ENCODE data around the gene FBXW7. TPM values are rescaled to one million over a fixed set of nuclear protein-coding genes. Genes with fewer than 3 reads are reported as not detected.

Gene FBXW7
- total RNA-seq, 4 donors from 2014 or later: 76.4 to 199 (median 103) TPM

DNA sequence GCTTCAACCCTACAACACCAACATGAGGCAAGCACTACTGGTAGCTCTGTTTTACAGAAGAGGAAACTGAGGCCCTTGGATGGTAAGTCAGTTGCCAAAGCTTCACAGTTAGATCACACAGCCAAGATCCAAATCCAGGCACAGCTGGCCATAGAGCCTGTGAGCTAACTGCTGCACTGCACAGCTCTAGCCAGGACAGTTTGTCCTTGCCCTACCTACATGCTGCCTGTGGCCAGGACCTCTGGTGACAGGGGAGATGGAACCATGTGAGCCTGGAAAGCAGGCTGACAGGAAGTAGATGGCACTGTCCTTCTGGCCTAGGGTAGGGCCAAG is 257.8 kb downstream of the FBXW7 start:
- H3K4me3 ChIP-seq (ENCODE audit: low read depth, poor library complexity, severe bottlenecking): no peak overlapping the region
- no peak for TF ChIP-seq POLR2A (IDR thresholded peaks at IDR 0.05)
- TF ChIP-seq, protein P1, sequence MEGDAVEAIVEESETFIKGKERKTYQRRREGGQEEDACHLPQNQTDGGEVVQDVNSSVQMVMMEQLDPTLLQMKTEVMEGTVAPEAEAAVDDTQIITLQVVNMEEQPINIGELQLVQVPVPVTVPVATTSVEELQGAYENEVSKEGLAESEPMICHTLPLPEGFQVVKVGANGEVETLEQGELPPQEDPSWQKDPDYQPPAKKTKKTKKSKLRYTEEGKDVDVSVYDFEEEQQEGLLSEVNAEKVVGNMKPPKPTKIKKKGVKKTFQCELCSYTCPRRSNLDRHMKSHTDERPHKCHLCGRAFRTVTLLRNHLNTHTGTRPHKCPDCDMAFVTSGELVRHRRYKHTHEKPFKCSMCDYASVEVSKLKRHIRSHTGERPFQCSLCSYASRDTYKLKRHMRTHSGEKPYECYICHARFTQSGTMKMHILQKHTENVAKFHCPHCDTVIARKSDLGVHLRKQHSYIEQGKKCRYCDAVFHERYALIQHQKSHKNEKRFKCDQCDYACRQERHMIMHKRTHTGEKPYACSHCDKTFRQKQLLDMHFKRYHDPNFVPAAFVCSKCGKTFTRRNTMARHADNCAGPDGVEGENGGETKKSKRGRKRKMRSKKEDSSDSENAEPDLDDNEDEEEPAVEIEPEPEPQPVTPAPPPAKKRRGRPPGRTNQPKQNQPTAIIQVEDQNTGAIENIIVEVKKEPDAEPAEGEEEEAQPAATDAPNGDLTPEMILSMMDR (IDR thresholded peaks at IDR 0.05): no peak
- intact Hi-C loops (cut with DNase I; ENCODE audit: low total_unique reads): no loop called here
- DNase-seq (ENCODE audit: low spot score in 2 of 2): no peak

DNA sequence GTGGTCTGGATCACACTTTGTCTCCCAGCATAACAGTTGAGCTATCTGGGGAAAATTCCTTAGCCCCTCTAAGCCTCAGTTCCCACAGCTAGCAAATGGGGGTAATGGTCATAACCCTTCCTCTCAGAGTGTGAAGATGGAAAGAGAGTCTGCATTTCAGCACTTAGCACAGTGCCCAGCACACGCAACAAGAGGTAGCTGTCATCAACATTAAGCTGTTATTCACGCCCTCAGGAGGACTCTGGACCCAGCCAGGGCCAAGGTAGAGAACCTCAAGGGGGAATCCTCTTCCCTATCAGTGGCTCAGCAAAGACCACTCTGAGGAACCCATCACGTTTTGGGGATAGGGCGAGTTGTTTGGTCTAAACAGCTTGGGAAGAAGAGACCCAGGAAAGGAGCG is 258.6 kb downstream of the FBXW7 start:
- H3K4me3 ChIP-seq (ENCODE audit: low read depth, poor library complexity, severe bottlenecking): no peak overlapping the region
- 88 to 92% methylated on average over 5 of the region's 5 CpGs for WGBS, 2 donors
- intact Hi-C loops (cut with DNase I; ENCODE audit: low total_unique reads): no loop called here
- TF ChIP-seq, protein P1 (IDR thresholded peaks at IDR 0.05): no peak
- no peak for TF ChIP-seq POLR2A (IDR thresholded peaks at IDR 0.05)
- no peak for DNase-seq (ENCODE audit: low spot score in 2 of 2)

DNA sequence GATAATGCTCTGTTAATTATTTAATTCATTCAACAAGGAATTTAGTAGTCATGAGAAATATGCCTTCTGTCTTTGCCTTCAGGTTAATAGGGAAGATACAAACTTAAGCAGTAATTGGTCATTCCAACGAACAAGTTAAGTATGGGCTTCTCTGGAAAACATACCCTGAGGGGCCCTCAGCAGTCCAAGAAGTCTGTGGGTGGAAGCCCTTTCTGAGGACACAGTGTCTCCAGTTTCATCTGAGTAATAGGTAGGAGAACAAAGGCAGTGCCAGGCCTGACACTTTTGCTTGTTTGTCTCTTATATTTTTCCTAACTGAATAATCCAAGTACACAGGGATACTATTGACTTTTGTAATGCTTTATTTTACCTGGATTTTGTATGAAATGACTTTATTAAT is 262.5 kb downstream of the FBXW7 start:
- intact Hi-C loops (cut with DNase I; ENCODE audit: low total_unique reads): no loop called here
- DNase-seq (ENCODE audit: low spot score in 2 of 2): no peak
- no peak overlapping the region for H3K4me3 ChIP-seq (ENCODE audit: low read depth, poor library complexity, severe bottlenecking)
- TF ChIP-seq POLR2A (IDR thresholded peaks at IDR 0.05): no peak
- TF ChIP-seq, protein P1 (IDR thresholded peaks at IDR 0.05): no peak
- WGBS, 2 donors: 50 to 62% methylated on average over 1 of the region's 1 CpG

Small RNA genes within 50 kb of the gene (microRNA-seq; reads per million reads assigned to microRNA genes)
- gene MIR3140 (ENCODE audit: borderline number of aligned reads in 1 of 2, borderline replicate concordance in 2 of 2): 0.68 to 2.3 reads per million in 2 donors

Other genes starting within 250 kb of the FBXW7 start
- gene TMEM154, start 143.9 kb upstream of the FBXW7 start, total RNA-seq: 100 to 1,000 TPM in 2 of 4 donors, 10 to 100 TPM in 2; 73.1 to 139 (median 97.5) TPM
- under 1 TPM in 3 of 4 donors, not detected in 1; 0.10 to 0.36 (median 0.27) TPM for gene TIGD4, start 243.6 kb upstream of the FBXW7 start, total RNA-seq
- 10 to 100 TPM; 21.3 to 36.1 (median 33.2) TPM for gene ARFIP1, start 243.9 kb upstream of the FBXW7 start, total RNA-seq

Data from lower leg skin (tissue), 4 donors.